Heart right ventricle (tissue), 16 donors: Measurements from ENCODE around the gene ESYT3. TPM values are rescaled to one million over a fixed set of nuclear protein-coding genes. Genes with fewer than 3 reads are reported as not detected.

Source experiments
- ATAC-seq, 8 donors: fragments of 200-7000 bp; cut with Tn5 transposase; one replicate each; pipeline ENCODE4 v1.9.1; 2020; ENCODE audit warnings: mild to moderate bottlenecking in 8 of 8, moderate library complexity in 8 of 8, moderate number of reproducible peaks in 1 of 8
- DNase-seq, 2 donors: peaks; one replicate each; pipeline ENCODE4 v3.0.0-alpha.2; 2020
- H3K27ac ChIP-seq, 10 donors: fragments of 200-600 bp; sonication (generic) in 2 of 10; one replicate each; pipeline versions ENCODE4 v1.5.0 to v1.8.0; 2020 to 2022; ENCODE audit warnings: mild to moderate bottlenecking in 3 of 10
- H3K27me3 ChIP-seq, 7 donors: fragments of 200-600 bp; one replicate each; pipeline ENCODE4 v1.8.0; 2021 to 2022; ENCODE audit warnings: mild to moderate bottlenecking in 2 of 7
- H3K36me3 ChIP-seq, 9 donors: fragments of 200-600 bp; sonication (generic) in 1 of 9; one replicate each; pipeline versions ENCODE4 v1.5.0 to v1.8.0; 2020 to 2022; ENCODE audit warnings: mild to moderate bottlenecking in 2 of 9
- H3K4me1 ChIP-seq, 9 donors: fragments of 200-600 bp; sonication (generic) in 1 of 9; one replicate each; pipeline versions ENCODE4 v1.5.0 to v1.8.0; 2020 to 2022; ENCODE audit warnings: mild to moderate bottlenecking in 4 of 9
- H3K4me3 ChIP-seq, 10 donors: fragments of 200-600 bp; sonication (generic) in 2 of 10; one replicate each; pipeline versions ENCODE4 v1.5.0 to v1.8.0; 2020 to 2022; ENCODE audit warnings: mild to moderate bottlenecking in 7 of 10, moderate library complexity in 2 of 10
- H3K9me3 ChIP-seq, 11 donors: fragments of 200-600 bp in 10 of 11; sonication (generic) in 2 of 11; one replicate each; pipeline versions ENCODE4 v1.5.0 to v1.8.0; 2013 to 2022; ENCODE audit warnings: mild to moderate bottlenecking in 2 of 11, control low read depth in 1 of 11, moderate library complexity in 1 of 11
- CTCF ChIP-seq, 9 donors: fragments of 200-600 bp; sonication (generic) in 2 of 9; IDR thresholded peaks; one replicate each; pipeline versions ENCODE4 v1.5.0 to v1.8.0; 2021 to 2022; ENCODE audit warnings: antibody characterized with exemption in 9 of 9, mild to moderate bottlenecking in 5 of 9, moderate library complexity in 1 of 9
- WGBS, 2 donors: extraction: QIAGEN DNeasy Blood & Tissue Kit; methylation state at CpG; one replicate each; pipeline ENCODE4 v1.1.7; 2013; ENCODE audit warnings: inconsistent platforms in 1 of 2; 5-methylcytosine and 5-hydroxymethylcytosine counted together
- intact Hi-C, 10 donors: fragments of 100-400 bp; cut with DNase I; formaldehyde crosslinking; loops; one replicate each; pipeline versions ENCODE4 v1.11.1 to v1.14.2; 2022
- polyA plus RNA-seq, 2 donors: library from polyadenylated mRNA; stranded (reverse); fragments of 200-250 nt; gene quantifications; one replicate each; pipeline ENCODE4 v1.2.3, GENCODE V29; 2013
- total RNA-seq, 10 donors: library from RNA; stranded (reverse); fragmentation: NEBNext Ultra II Directional in 3 of 10; extraction: Animal tissue kit (Norgen Biotek cat#: 25700) in 3 of 10; gene quantifications; one replicate each; pipeline versions ENCODE4 v1.2.1 to v1.2.4, GENCODE V29; 2021 to 2023
- donor health status: Arrhythmogenic right ventricular cardiomyopathy.
- donor health status: ischemic (EF 13 %, LVEDD 7.1; RV severe dilation, severe dysfunction).
- donor health status: healthy with polysubstance abuse.
- donor health status: DM: no; HTN: yes; CAD: no.
- donor health status: DM: no; HTN: no; CAD: no.
- donor health status: ischemic (EF 25% LVEDD 6.9; RV normal size, moderate dysfunction).
- donor health status: ischemic (EF 25% LVEDD 5.7; RV mildly dilated, moderate dysfunction).
- donor health status: healthy.
- donor health status: DM: yes; HTN: yes; CAD: no.
- donor health status: Ischemic cardiomyopathy.
- donor health status: ischemic (EF 35%, LVEDD 5.7; RV mildly dilated, moderate dysfunction).
- donor health status: nonischemic (EF 11% LVEDD 7.7; RV severe dilation, severe dysfunction).
- donor health status: DM: yes; HTN: yes; CAD: no.
- donor health status: PGD.
- donor health status: ischemic (EF 29% LVEDD 5.4; RV normal size, mild dysfunction).
- donor health status: nonischemic (EF 23%, LVEDD 6.1; RV moderate dilation, normal function).

Gene ESYT3
- total and polyA plus RNA-seq, 12 donors = 0.26 to 2.4 (median 1.1) TPM

GRCh38 chr3:138463724-138464490 lies 29.5 kb downstream of the ESYT3 start:
- no peak for DNase-seq

DNA sequence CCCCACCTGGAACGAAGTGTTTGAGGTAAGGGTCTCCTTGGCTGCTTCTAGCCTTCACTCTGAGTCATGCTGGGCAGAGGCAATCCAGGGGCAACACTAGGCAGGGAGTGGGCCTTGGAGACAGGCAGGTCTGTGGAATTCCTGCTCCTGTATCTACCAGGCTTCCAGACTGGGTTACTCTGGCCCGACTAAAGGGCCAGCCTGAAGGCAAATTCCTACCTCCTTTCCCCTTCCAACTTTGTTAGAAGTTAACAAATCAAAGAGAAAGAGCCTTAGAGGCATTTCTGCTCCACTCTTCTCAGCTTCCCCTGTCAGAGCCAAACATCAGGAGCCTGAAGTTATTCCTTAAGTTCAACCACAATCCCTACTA lies 30.1 kb downstream of the ESYT3 start:
- WGBS, 2 donors = 83 to 89% methylated on average over 2 of the region's 2 CpGs
- no peak overlapping the region for H3K4me3 ChIP-seq
- TF ChIP-seq CTCF (IDR thresholded peaks at IDR 0.05) = no peak
- intact Hi-C loops = no loop called here
- DNase-seq (no peak), ATAC-seq (no peak)
- H3K4me1 ChIP-seq = peaks cover 0 to 21% (median 4%) of the 10 kb centered on the region in 9 donors
- no peaks in the 10 kb centered on the region for H3K36me3 ChIP-seq
- no peak overlapping the region for H3K27ac ChIP-seq
- H3K27me3 ChIP-seq = no peaks in the 10 kb centered on the region
- H3K9me3 ChIP-seq = no peaks in the 10 kb centered on the region

More at GRCh38 chr3:138463724-138464490, 29.5 kb downstream of the ESYT3 start:
- Histone ChIP-seq H3K36me3 (no peaks in the 10 kb centered on the region), H3K27ac (no peak overlapping the region), H3K4me1 (peaks cover 0 to 20% (median 0%) of the 10 kb centered on the region in 9 donors), H3K4me3 (no peak overlapping the region), H3K9me3 (no peaks in the 10 kb centered on the region), H3K27me3 (no peaks in the 10 kb centered on the region)
- ATAC-seq = no peak
- 76 to 79% methylated on average over 6 of the region's 6 CpGs for WGBS, 2 donors
- intact Hi-C loops = no loop called here
- no peak for TF ChIP-seq CTCF (IDR thresholded peaks at IDR 0.05)

DNA sequence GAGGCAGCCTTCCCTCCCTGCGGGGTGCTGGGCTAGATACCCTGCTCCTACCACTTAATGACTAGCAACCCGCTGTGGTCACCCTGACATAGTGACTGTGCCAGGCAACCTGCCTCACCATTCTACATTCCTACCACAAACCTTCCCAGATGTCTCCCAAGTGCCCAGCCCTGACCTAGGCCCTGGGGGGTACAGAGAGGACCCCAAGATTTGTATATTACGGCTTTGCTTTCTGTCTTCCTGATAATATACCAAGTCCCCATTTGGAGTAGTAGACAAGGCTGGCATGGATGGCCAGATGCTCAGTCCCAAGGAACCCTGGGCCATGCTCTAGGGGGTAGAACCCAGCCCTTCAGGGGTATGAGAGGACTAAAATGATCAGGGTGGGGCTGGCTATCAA lies 31.0 kb downstream of the ESYT3 start:
- Histone ChIP-seq H3K27ac (no peak overlapping the region), H3K9me3 (no peaks in the 10 kb centered on the region), H3K27me3 (no peaks in the 10 kb centered on the region), H3K4me3 (no peak overlapping the region), H3K4me1 (peaks cover 0 to 23% (median 4%) of the 10 kb centered on the region in 9 donors), H3K36me3 (no peaks in the 10 kb centered on the region)
- intact Hi-C loops = no loop called here
- 94 to 100% methylated on average over 3 of the region's 3 CpGs for WGBS, 2 donors
- ATAC-seq (no peak), DNase-seq (no peak)
- TF ChIP-seq CTCF (IDR thresholded peaks at IDR 0.05) = no peak

DNA sequence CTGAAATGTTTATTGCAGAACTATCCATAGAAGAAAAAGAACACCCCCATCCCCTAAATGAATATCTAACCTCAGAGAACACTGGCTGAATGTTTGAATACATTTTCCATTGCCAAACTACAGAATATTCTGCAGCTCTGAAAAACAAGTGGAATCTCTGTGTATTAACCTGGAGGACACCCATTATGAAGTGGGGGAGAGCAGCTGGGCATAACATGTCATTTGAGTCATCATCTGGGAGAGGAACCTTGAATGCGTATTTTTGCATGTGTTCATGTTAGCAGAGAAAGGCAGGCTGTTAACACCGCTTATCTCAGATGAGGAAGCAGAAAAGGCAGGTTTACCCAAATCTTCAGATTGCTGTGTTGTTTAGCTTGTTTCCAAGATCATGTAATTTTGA lies 31.5 kb downstream of the ESYT3 start:
- intact Hi-C loops = no loop called here
- no peak for ATAC-seq
- no peak overlapping the region for H3K27ac ChIP-seq
- H3K9me3 ChIP-seq = no peaks in the 10 kb centered on the region
- H3K36me3 ChIP-seq = no peaks in the 10 kb centered on the region
- 69 to 76% methylated on average over 2 of the region's 2 CpGs for WGBS, 2 donors
- peaks cover 0 to 28% (median 4%) of the 10 kb centered on the region in 9 donors for H3K4me1 ChIP-seq
- no peaks in the 10 kb centered on the region for H3K27me3 ChIP-seq
- no peak for TF ChIP-seq CTCF (IDR thresholded peaks at IDR 0.05)
- H3K4me3 ChIP-seq = no peak overlapping the region
- DNase-seq = no peak
